GM21526 (cell line): ENCODE data around the gene THY1.

Source experiments
- ATAC-seq: cut with Tn5 transposase; IDR thresholded peaks from one replicate; pipeline ENCODE4 v1.9.1; 2021; ENCODE audit warnings: moderate library complexity; ENCODE audit not compliant: unreplicated experiment, low FRiP score

The THY1 gene

DNA sequence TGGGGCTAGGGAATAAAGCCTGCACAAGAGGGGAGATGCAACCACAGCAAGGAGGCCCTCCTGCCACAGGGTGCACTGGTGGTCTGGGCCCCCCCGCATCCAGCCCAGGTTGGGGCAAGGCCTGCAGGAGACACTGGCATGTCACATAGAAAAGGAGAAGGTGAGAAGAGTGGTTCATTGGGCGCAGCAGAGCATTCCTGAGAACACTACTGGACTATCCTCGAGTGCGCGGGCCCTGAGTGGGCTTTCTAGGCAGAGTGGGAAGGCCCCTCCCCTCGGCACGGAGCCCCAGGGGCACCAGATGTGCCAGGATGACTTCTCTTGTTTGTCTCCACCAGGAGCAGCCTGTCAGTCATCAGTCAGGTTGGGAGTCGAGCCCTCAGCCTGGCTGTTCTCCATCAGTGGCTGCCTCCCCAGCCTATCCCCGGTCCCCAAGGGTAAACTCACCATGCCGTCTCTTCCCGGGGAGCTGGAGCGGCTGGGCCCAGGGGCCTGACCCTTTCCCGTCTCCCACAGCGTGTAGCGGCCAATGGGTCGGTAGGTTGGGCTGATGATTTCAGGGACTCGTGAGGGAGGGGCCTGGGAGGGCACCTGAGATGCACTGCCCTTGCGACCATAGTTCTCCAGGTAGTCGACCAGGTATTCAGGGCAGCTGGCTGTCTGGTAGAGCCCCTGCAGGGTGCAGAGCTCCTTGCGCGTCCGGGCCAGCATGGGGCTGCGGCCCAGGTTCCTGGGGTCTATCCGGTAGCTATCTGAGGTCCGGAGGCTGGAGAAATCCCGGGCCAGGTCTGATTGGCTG lies 50.5 kb downstream of the THY1 start:
- no peak for ATAC-seq

DNA sequence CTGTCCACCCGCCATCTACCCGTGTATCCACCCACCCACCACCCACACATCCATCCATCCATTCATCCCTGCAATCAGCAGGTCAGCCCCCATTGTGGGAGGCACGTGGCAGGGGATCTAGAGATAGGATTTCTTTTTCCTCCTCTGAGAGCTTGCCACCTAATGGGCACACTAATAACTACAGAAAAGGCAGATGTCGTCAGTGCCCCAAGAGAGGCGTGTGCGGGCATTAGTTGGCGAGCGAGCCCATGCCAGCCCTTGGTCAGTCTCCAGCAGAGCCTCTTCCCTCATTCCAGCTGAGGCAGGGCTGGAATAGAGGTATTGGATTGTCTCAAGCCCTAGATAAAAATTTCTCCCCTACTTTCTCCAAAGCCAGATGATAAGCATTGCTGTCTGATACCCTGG lies 51.2 kb downstream of the THY1 start:
- no peak for ATAC-seq

- ATAC-seq: no peak
These were observed 51.8 kb downstream of the THY1 start for GRCh38 chr11:119371067-119371601.

GRCh38 chr11:119370486-119371046 lies 52.4 kb downstream of the THY1 start:
- no peak for ATAC-seq

GRCh38 chr11:119369132-119369925 lies 53.6 kb downstream of the THY1 start:
- no peak for ATAC-seq

GRCh38 chr11:119368121-119369034 lies 54.6 kb downstream of the THY1 start:
- ATAC-seq: no peak

- ATAC-seq: no peak
These were observed 55.3 kb downstream of the THY1 start for GRCh38 chr11:119367661-119368120.
